Esophagus muscularis mucosa (tissue), 3 donors: Measurements from ENCODE around the gene ANKRD34A.

Source experiments
- POLR2A ChIP-seq: fragments of 450-650 bp; IDR thresholded peaks from one replicate; pipeline ENCODE4 v1.6.1; 2017; ENCODE audit warnings: antibody characterized with exemption, moderate library complexity, mild to moderate bottlenecking, low read depth
- TF ChIP-seq, protein P1 (sequence below), 3 experiments: fragments of 200-600 bp in 2 of 3; fragments of 450-650 bp in 1 of 3; sonication (generic) in 2 of 3; IDR thresholded peaks; one replicate each; pipeline ENCODE4 v1.5.1; 2017 to 2019; ENCODE audit warnings: antibody characterized with exemption in 3 of 3, mild to moderate bottlenecking in 2 of 3, moderate library complexity in 1 of 3

DNA sequence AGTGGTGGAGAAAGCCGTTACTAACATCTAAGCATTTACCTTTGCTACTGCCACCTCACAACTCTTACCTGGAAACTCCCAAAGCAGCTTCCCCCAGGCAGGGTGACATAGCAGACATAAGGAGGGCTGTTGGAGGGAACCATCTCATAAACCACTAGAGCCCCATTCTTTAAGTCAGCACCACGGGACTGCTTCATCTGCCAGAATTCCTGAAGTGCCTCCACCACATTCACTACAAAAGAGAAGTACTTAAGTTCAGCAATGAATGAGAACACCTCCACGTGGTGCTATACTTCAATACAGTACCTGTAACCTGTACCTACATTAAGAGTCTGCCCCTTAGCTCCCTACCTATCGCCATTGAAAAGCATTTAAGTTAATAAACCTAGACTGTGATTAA lies 16.8 kb downstream of the ANKRD34A start:
- TF ChIP-seq, protein P1, sequence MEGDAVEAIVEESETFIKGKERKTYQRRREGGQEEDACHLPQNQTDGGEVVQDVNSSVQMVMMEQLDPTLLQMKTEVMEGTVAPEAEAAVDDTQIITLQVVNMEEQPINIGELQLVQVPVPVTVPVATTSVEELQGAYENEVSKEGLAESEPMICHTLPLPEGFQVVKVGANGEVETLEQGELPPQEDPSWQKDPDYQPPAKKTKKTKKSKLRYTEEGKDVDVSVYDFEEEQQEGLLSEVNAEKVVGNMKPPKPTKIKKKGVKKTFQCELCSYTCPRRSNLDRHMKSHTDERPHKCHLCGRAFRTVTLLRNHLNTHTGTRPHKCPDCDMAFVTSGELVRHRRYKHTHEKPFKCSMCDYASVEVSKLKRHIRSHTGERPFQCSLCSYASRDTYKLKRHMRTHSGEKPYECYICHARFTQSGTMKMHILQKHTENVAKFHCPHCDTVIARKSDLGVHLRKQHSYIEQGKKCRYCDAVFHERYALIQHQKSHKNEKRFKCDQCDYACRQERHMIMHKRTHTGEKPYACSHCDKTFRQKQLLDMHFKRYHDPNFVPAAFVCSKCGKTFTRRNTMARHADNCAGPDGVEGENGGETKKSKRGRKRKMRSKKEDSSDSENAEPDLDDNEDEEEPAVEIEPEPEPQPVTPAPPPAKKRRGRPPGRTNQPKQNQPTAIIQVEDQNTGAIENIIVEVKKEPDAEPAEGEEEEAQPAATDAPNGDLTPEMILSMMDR (IDR thresholded peaks at IDR 0.05): no peak
- no peak for TF ChIP-seq POLR2A
